ENCODE results near the gene HPCAL4. TPM values are rescaled to one million over a fixed set of nuclear protein-coding genes. Genes with fewer than 3 reads are reported as not detected.

HPCAL4 gene
- total and polyA plus RNA-seq, 5 donors: 0.89 to 5.2 (median 3.4) TPM

- Histone ChIP-seq H3K4me3 (ENCODE audit: low read length) (no peak overlapping the region), H3K27me3 (ENCODE audit: control insufficient read depth, insufficient read depth) (no peaks in the 10 kb centered on the region), H3K9me3 (ENCODE audit: control insufficient read depth, low read length) (no peaks in the 10 kb centered on the region), H3K27ac (ENCODE audit: low read length) (no peak overlapping the region), H3K4me1 (ENCODE audit: control insufficient read depth, insufficient read depth, low read length) (no peaks in the 10 kb centered on the region)
- WGBS: 80% methylated on average over 6 of the region's 6 CpGs
- intact Hi-C loops (cut with DNase I): no loop called here
- ATAC-seq (no peak), DNase-seq (no peak)
Measured at GRCh38 chr1:39676948-39677548, 14.2 kb downstream of the HPCAL4 start.

GRCh38 chr1:39675220-39675619, 16.0 kb downstream of the HPCAL4 start:
- Histone ChIP-seq H3K9me3 (ENCODE audit: control insufficient read depth, low read length) (no peaks in the 10 kb centered on the region), H3K27me3 (ENCODE audit: control insufficient read depth, insufficient read depth) (no peaks in the 10 kb centered on the region), H3K27ac (ENCODE audit: low read length) (no peak overlapping the region), H3K4me3 (ENCODE audit: low read length) (no peak overlapping the region), H3K4me1 (ENCODE audit: control insufficient read depth, insufficient read depth, low read length) (no peaks in the 10 kb centered on the region)
- intact Hi-C loops (cut with DNase I): no loop called here
- ATAC-seq (no peak), DNase-seq (no peak)
- WGBS: 85% methylated on average over 1 of the region's 1 CpG

- ATAC-seq (no peak), DNase-seq (no peak)
- Histone ChIP-seq H3K4me3 (ENCODE audit: low read length) (no peak overlapping the region), H3K27me3 (ENCODE audit: control insufficient read depth, insufficient read depth) (no peaks in the 10 kb centered on the region), H3K4me1 (ENCODE audit: control insufficient read depth, insufficient read depth, low read length) (peaks cover 2% of the 10 kb centered on the region), H3K9me3 (ENCODE audit: control insufficient read depth, low read length) (no peaks in the 10 kb centered on the region), H3K27ac (ENCODE audit: low read length) (no peak overlapping the region)
- intact Hi-C loops (cut with DNase I): no loop called here
- WGBS: 87% methylated on average over 3 of the region's 3 CpGs
Measured at GRCh38 chr1:39673215-39673614, 18.0 kb downstream of the HPCAL4 start.

- WGBS: 25% methylated on average over 12 of the region's 12 CpGs
- ATAC-seq (peak; percentile 20 to 37), DNase-seq (peak in 2 of 3 donors; percentile 52 to 71)
- Histone ChIP-seq H3K27me3 (ENCODE audit: control insufficient read depth, insufficient read depth) (no peaks in the 10 kb centered on the region), H3K4me3 (ENCODE audit: low read length) (peak overlapping the region; percentile 66), H3K9me3 (ENCODE audit: control insufficient read depth, low read length) (no peaks in the 10 kb centered on the region), H3K4me1 (ENCODE audit: control insufficient read depth, insufficient read depth, low read length) (peaks cover 2% of the 10 kb centered on the region), H3K27ac (ENCODE audit: low read length) (peak overlapping the region; percentile 24)
- intact Hi-C loops (cut with DNase I): no loop called here
Measured at GRCh38 chr1:39672551-39672947, 18.7 kb downstream of the HPCAL4 start.

- H3K9me3 ChIP-seq (ENCODE audit: control insufficient read depth, low read length): no peaks in the 10 kb centered on the region
- no peaks in the 10 kb centered on the region for H3K27me3 ChIP-seq (ENCODE audit: control insufficient read depth, insufficient read depth)
- DNase-seq (peak; percentile 42 to 89 (median 85)), ATAC-seq (peak; percentile 75 to 87)
- peak within 1 kb of the TSS; percentile 66 for H3K4me3 ChIP-seq (ENCODE audit: low read length)
- H3K27ac ChIP-seq (ENCODE audit: low read length): peak within 1 kb of the TSS; percentile 75
- intact Hi-C loops (cut with DNase I): no loop called here
- 2% methylated on average over 55 of the region's 55 CpGs for WGBS
- peaks cover 2% of the 10 kb centered on the region for H3K4me1 ChIP-seq (ENCODE audit: control insufficient read depth, insufficient read depth, low read length)
Measured at GRCh38 chr1:39671793-39672550, 19.3 kb downstream of the HPCAL4 start, which contains the start of gene NT5C1A. NT5C1A (minus strand) TSS chr1:39672107; CDS start chr1:39672038, 69 bp downstream.

GRCh38 chr1:39671433-39671792, 19.8 kb downstream of the HPCAL4 start:
- DNase-seq (peak; percentile 64 to 94 (median 91)), ATAC-seq (peak; percentile 63 to 85)
- intact Hi-C loops (cut with DNase I): no loop called here
- peak overlapping the region; percentile 66 for H3K4me3 ChIP-seq (ENCODE audit: low read length)
- H3K9me3 ChIP-seq (ENCODE audit: control insufficient read depth, low read length): no peaks in the 10 kb centered on the region
- H3K4me1 ChIP-seq (ENCODE audit: control insufficient read depth, insufficient read depth, low read length): peaks cover 2% of the 10 kb centered on the region
- H3K27me3 ChIP-seq (ENCODE audit: control insufficient read depth, insufficient read depth): no peaks in the 10 kb centered on the region
- peak overlapping the region; percentile 75 for H3K27ac ChIP-seq (ENCODE audit: low read length)
- WGBS: 2% methylated on average over 26 of the region's 26 CpGs

GRCh38 chr1:39670689-39671088, 20.5 kb downstream of the HPCAL4 start:
- WGBS: 22% methylated on average over 1 of the region's 1 CpG
- no peaks in the 10 kb centered on the region for H3K9me3 ChIP-seq (ENCODE audit: control insufficient read depth, low read length)
- H3K27me3 ChIP-seq (ENCODE audit: control insufficient read depth, insufficient read depth): no peaks in the 10 kb centered on the region
- peaks cover 2% of the 10 kb centered on the region for H3K4me1 ChIP-seq (ENCODE audit: control insufficient read depth, insufficient read depth, low read length)
- no peak overlapping the region for H3K27ac ChIP-seq (ENCODE audit: low read length)
- H3K4me3 ChIP-seq (ENCODE audit: low read length): no peak overlapping the region
- DNase-seq: no peak
- intact Hi-C loops (cut with DNase I): no loop called here
- ATAC-seq: no peak

- intact Hi-C loops (cut with DNase I): loop anchor here in 1 of 4 donors (10.0 kb wide), 1 partner anchor 46 kb away; no protein-coding TSS in a partner anchor
- Histone ChIP-seq H3K9me3 (ENCODE audit: control insufficient read depth, low read length) (no peaks in the 10 kb centered on the region), H3K4me3 (ENCODE audit: low read length) (no peak overlapping the region), H3K27me3 (ENCODE audit: control insufficient read depth, insufficient read depth) (no peaks in the 10 kb centered on the region), H3K4me1 (ENCODE audit: control insufficient read depth, insufficient read depth, low read length) (peaks cover 2% of the 10 kb centered on the region), H3K27ac (ENCODE audit: low read length) (no peak overlapping the region)
- ATAC-seq: no peak
- WGBS: 73% methylated on average over 3 of the region's 3 CpGs
- peak in 1 of 3 donors; percentile 20 for DNase-seq
Measured at GRCh38 chr1:39668894-39669293, 22.3 kb downstream of the HPCAL4 start.

- intact Hi-C loops (cut with DNase I): loop anchor here in 1 of 4 donors (10.0 kb wide), 1 partner anchor 47 kb away; no protein-coding TSS in a partner anchor
- Histone ChIP-seq H3K27me3 (ENCODE audit: control insufficient read depth, insufficient read depth) (no peaks in the 10 kb centered on the region), H3K4me3 (ENCODE audit: low read length) (no peak overlapping the region), H3K27ac (ENCODE audit: low read length) (no peak overlapping the region), H3K9me3 (ENCODE audit: control insufficient read depth, low read length) (no peaks in the 10 kb centered on the region), H3K4me1 (ENCODE audit: control insufficient read depth, insufficient read depth, low read length) (peaks cover 2% of the 10 kb centered on the region)
- DNase-seq (peak; percentile 39 to 85 (median 80)), ATAC-seq (peak; percentile 56 to 58)
- 49% methylated on average over 3 of the region's 3 CpGs for WGBS
Measured at GRCh38 chr1:39668111-39668510, 23.1 kb downstream of the HPCAL4 start.

- DNase-seq (no peak), ATAC-seq (no peak)
- H3K4me1 ChIP-seq (ENCODE audit: control insufficient read depth, insufficient read depth, low read length): peaks cover 2% of the 10 kb centered on the region
- no peaks in the 10 kb centered on the region for H3K9me3 ChIP-seq (ENCODE audit: control insufficient read depth, low read length)
- no peak overlapping the region for H3K4me3 ChIP-seq (ENCODE audit: low read length)
- intact Hi-C loops (cut with DNase I): loop anchor here in 1 of 4 donors (10.0 kb wide), 1 partner anchor 48 kb away; no protein-coding TSS in a partner anchor
- WGBS: 89% methylated on average over 3 of the region's 3 CpGs
- no peak overlapping the region for H3K27ac ChIP-seq (ENCODE audit: low read length)
- H3K27me3 ChIP-seq (ENCODE audit: control insufficient read depth, insufficient read depth): no peaks in the 10 kb centered on the region
Measured at GRCh38 chr1:39666772-39667171, 24.5 kb downstream of the HPCAL4 start.

- no peak for DNase-seq
- Histone ChIP-seq H3K4me1 (ENCODE audit: control insufficient read depth, insufficient read depth, low read length) (no peaks in the 10 kb centered on the region), H3K4me3 (ENCODE audit: low read length) (no peak overlapping the region), H3K27ac (ENCODE audit: low read length) (no peak overlapping the region), H3K27me3 (ENCODE audit: control insufficient read depth, insufficient read depth) (no peaks in the 10 kb centered on the region), H3K9me3 (ENCODE audit: control insufficient read depth, low read length) (no peaks in the 10 kb centered on the region)
- intact Hi-C loops (cut with DNase I): loop anchor here in 1 of 4 donors (10.0 kb wide), 1 partner anchor 51 kb away; no protein-coding TSS in a partner anchor
- WGBS: 82% methylated on average over 8 of the region's 8 CpGs
- ATAC-seq: no peak
Measured at GRCh38 chr1:39663559-39663958, 27.7 kb downstream of the HPCAL4 start.
